ENCODE results near the gene HTATSF1. TPM values are rescaled to one million over a fixed set of nuclear protein-coding genes. Genes with fewer than 3 reads are reported as not detected.

The HTATSF1 gene
- polyA plus RNA-seq, 2 of the 4 experiments (the other 2 are of a cell fraction) = 5.0 to 82.3 TPM

- 2% methylated on average over 5 of the region's 5 CpGs for WGBS (ENCODE audit: missing lambda C conversion rate)
- no peak overlapping the region for H3K4me2 ChIP-seq
- H3K4me1 ChIP-seq = no peaks in the 10 kb centered on the region
- POLR2A ChIA-PET = no interaction called here
- H3K9me3 ChIP-seq = no peaks in the 10 kb centered on the region
- FAIRE-seq = no peak
- ATAC-seq = no peak
- CTCF ChIA-PET = no interaction called here
- TF ChIP-seq EHMT2 (IDR thresholded peaks at IDR 0.05; ENCODE audit: low read depth) = no peak
- TF ChIP-seq, protein P1, sequence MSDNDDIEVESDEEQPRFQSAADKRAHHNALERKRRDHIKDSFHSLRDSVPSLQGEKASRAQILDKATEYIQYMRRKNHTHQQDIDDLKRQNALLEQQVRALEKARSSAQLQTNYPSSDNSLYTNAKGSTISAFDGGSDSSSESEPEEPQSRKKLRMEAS (IDR thresholded peaks at IDR 0.05) = no peak
- peak in 1 of 2 experiments; percentile 3; a peak in 1 of 5 replicates for TF ChIP-seq RAD21 (conservative IDR thresholded peaks at IDR 0.05 in 1 of 2, IDR thresholded peaks at IDR 0.05 in 1 of 2)
- no peak for TF ChIP-seq KDM5A (IDR thresholded peaks at IDR 0.05)
- TF ChIP-seq, protein P2, sequence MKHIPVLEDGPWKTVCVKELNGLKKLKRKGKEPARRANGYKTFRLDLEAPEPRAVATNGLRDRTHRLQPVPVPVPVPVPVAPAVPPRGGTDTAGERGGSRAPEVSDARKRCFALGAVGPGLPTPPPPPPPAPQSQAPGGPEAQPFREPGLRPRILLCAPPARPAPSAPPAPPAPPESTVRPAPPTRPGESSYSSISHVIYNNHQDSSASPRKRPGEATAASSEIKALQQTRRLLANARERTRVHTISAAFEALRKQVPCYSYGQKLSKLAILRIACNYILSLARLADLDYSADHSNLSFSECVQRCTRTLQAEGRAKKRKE (CRISPR knock-in tag; IDR thresholded peaks at IDR 0.05; ENCODE audit: low read depth) = no peak
- TF ChIP-seq CTCF (IDR thresholded peaks at IDR 0.05) = peak; percentile 15; the same call in 1 of the 3 replicates
- TF ChIP-seq HDAC2 (IDR thresholded peaks at IDR 0.05) = no peak
- TF ChIP-seq GATA3 (IDR thresholded peaks at IDR 0.05; ENCODE audit: borderline replicate concordance) = no peak
- no peak for TF ChIP-seq NR3C1 (IDR thresholded peaks at IDR 0.05)
- TF ChIP-seq POLR2A (IDR thresholded peaks at IDR 0.05; ENCODE audit: low read length) = no peak
- TF ChIP-seq HOXB13 (CRISPR knock-in tag; IDR thresholded peaks at IDR 0.05; ENCODE audit: low read depth) = no peak
- TF ChIP-seq HOXB5 (CRISPR knock-in tag; IDR thresholded peaks at IDR 0.05) = no peak
- no peak for TF ChIP-seq JUN (IDR thresholded peaks at IDR 0.05)
- no peak for TF ChIP-seq FOSL2 (IDR thresholded peaks at IDR 0.05)
- no peak for TF ChIP-seq FOSL2 (CRISPR knock-in tag; IDR thresholded peaks at IDR 0.05)
- TF ChIP-seq ZC3H11A (IDR thresholded peaks at IDR 0.05) = no peak
- no peak for TF ChIP-seq MAZ (IDR thresholded peaks at IDR 0.05; ENCODE audit: borderline replicate concordance, low read depth, low read length)
- H3K27ac ChIP-seq = no peak overlapping the region
- no peak for DNase-seq (ENCODE audit: low read depth in 1 of 2, low spot score in 1 of 2)
- H3K4me3 ChIP-seq = no peak overlapping the region
Observed at GRCh38 chrX:136488706-136489105, 8.7 kb upstream of the HTATSF1 start.

- TF ChIP-seq EHF (CRISPR knock-in tag; IDR thresholded peaks at IDR 0.05) = no peak
- TF ChIP-seq, protein P3, sequence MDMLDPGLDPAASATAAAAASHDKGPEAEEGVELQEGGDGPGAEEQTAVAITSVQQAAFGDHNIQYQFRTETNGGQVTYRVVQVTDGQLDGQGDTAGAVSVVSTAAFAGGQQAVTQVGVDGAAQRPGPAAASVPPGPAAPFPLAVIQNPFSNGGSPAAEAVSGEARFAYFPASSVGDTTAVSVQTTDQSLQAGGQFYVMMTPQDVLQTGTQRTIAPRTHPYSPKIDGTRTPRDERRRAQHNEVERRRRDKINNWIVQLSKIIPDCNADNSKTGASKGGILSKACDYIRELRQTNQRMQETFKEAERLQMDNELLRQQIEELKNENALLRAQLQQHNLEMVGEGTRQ (IDR thresholded peaks at IDR 0.05) = no peak
- no peak for TF ChIP-seq RARB (CRISPR knock-in tag; IDR thresholded peaks at IDR 0.05)
- no peak for TF ChIP-seq E2F6 (IDR thresholded peaks at IDR 0.05; ENCODE audit: borderline replicate concordance, low read depth)
- no peak for TF ChIP-seq HES2 (IDR thresholded peaks at IDR 0.05)
- no peak for TF ChIP-seq CBX8 (IDR thresholded peaks at IDR 0.05)
- no peak for TF ChIP-seq EP300 (IDR thresholded peaks at IDR 0.05)
- TF ChIP-seq ELK1 (IDR thresholded peaks at IDR 0.05; ENCODE audit: low read depth, low read length) = no peak
- TF ChIP-seq PBX3 (IDR thresholded peaks at IDR 0.05) = no peak
- TF ChIP-seq ZC3H11A (IDR thresholded peaks at IDR 0.05) = no peak
- FAIRE-seq (no peak), ATAC-seq (no peak), DNase-seq (ENCODE audit: low read depth in 1 of 2, low spot score in 1 of 2) (no peak)
- Histone ChIP-seq H3K4me1 (peaks cover 5% of the 10 kb centered on the region; the same call in 1 of the 3 replicates), H3K4me2 (no peak overlapping the region), H3K27ac (no peak overlapping the region), H3K4me3 (no peak overlapping the region), H3K9me3 (no peaks in the 10 kb centered on the region)
- ChIA-PET CTCF (interaction anchor here (0.6 to 1.3 kb wide), 7 partner anchors 14 to 517 kb away, joined by 3 to 4 read pairs (median 3); no protein-coding TSS in a partner anchor), POLR2A (no interaction called here)
- 38% methylated on average over 5 of the region's 6 CpGs for WGBS (ENCODE audit: missing lambda C conversion rate)
Observed at GRCh38 chrX:136491832-136492231, 5.6 kb upstream of the HTATSF1 start.
